C1 segment of cervical spinal cord (tissue), 14 donors: Measurements from ENCODE around the gene PGAM2.
A peak's percentile ranks its signal among the peaks of the same experiment; 100 is the strongest.

Experiments used
- DNase-seq, 14 donors: peaks; one replicate each; lab custom pipeline; 2025; lab: John Stamatoyannopoulos, UW

PGAM2 gene

DNA sequence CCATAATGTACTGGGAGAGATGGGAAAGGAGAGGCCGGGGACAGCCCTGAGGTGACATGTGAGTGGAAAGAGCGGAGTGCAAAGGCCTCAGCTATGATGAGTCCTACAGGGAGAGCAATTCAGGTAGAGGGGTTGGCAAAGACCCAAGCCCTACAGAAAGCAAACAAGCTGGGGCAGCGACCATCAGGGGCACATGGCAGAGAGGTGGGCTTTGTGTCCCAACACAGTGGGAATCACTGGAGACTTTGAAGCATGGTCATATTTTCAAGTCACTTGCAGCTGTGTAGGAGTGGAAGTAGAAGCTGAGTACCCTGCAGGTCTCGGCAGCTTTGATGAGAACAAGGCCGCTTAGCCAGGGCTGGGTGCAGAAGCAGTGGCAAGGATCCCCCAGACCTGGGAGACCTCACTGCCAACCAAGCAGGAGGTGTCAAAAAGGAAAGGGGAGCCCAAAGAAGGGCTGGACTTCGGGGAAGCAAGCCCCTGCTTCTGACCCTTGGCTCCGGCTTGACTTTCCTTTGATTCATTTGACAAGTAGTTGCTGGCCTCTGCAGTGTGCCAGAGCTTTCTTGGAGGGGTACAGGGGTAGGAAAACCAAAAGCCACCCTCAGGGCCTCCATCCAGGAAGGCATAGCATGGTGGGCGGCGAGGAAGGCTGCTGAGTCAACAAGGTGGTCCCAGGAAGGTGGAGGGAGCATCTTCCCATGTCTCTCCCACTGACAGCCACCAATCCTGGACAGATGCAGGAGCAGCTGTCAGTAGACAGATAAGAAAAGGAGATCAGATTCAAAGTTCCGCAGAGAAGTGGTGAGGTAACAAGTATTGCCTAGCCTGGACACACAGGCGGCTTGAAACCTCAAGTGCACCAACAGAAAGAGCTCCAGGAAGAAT is 1.9 kb upstream of the PGAM2 start:
- DNase-seq, result no peak

DNA sequence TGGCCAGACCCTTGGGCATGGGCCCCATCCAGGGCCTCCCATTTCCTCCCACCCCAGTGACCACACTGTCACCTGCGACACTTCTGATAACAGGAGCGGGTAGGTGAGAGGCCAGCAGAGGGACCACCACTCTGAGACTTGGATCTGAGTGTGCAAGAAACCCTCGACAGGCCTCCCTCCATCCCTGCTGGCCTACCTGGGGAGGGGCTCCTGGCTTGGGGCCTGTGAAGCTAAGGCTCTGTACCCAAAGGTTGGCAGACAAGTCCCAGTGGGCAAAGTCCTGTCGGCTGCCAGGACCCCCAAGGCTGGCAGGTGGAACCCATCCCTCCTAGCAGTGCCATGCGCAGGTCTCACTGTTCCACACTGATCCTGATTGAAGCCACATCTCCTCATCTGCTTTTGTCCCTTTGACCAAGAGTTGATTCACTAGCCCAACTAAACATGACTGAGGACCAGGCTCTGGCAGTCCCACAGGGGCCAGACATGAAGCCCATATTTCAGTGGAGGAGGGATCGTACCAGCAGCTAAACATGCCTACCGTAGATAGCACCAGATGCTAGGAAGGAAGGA is 1.2 kb upstream of the PGAM2 start:
- no peak for DNase-seq

DNA sequence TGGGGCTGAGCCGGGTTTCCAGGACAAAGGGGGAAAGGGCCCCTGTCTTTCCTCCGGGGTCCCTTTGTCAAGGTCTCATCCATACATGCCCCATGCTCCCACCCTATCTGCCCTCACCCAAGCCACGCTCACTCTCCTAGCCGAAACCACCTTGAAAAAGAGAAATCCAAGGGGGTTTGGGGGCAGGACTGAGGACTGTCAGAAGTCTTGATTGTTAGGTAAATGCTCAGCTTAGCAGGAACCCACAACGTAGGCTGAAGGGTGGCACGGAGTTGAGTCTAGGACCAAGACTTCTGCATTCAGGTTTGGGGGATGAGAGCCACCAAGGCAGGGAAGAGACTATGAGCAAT is 719 bp upstream of the PGAM2 start:
- no peak for DNase-seq

- no peak for DNase-seq
Measured at GRCh38 chr7:44064791-44065430, 456 bp downstream of the PGAM2 start.

- peak in 1 of 14 donors; percentile 55 for DNase-seq
Measured at GRCh38 chr7:44063894-44064651, 1.3 kb downstream of the PGAM2 start.

- DNase-seq, result no peak
Measured at GRCh38 chr7:44063547-44063893, 1.8 kb downstream of the PGAM2 start.

- no peak for DNase-seq
Measured at GRCh38 chr7:44062903-44063295, 2.5 kb downstream of the PGAM2 start.

- DNase-seq, result no peak
Measured at GRCh38 chr7:44062180-44062902, 3.0 kb downstream of the PGAM2 start.

GRCh38 chr7:44061645-44062179 is 3.7 kb downstream of the PGAM2 start:
- no peak for DNase-seq

DNA sequence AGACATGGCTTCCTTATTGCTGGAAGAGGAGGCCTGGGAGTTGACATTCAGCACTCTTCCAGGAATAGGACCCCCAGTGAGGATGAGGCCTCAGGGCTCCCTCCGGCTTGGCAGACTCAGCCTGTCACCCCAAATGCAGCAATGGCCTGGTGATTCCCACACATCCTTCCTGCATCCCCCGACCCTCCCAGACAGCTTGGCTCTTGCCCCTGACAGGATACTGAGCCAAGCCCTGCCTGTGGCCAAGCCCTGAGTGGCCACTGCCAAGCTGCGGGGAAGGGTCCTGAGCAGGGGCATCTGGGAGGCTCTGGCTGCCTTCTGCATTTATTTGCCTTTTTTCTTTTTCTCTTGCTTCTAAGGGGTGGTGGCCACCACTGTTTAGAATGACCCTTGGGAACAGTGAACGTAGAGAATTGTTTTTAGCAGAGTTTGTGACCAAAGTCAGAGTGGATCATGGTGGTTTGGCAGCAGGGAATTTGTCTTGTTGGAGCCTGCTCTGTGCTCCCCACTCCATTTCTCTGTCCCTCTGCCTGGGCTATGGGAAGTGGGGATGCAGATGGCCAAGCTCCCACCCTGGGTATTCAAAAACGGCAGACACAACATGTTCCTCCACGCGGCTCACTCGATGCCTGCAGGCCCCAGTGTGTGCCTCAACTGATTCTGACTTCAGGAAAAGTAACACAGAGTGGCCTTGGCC is 4.3 kb downstream of the PGAM2 start:
- DNase-seq, result no peak

DNA sequence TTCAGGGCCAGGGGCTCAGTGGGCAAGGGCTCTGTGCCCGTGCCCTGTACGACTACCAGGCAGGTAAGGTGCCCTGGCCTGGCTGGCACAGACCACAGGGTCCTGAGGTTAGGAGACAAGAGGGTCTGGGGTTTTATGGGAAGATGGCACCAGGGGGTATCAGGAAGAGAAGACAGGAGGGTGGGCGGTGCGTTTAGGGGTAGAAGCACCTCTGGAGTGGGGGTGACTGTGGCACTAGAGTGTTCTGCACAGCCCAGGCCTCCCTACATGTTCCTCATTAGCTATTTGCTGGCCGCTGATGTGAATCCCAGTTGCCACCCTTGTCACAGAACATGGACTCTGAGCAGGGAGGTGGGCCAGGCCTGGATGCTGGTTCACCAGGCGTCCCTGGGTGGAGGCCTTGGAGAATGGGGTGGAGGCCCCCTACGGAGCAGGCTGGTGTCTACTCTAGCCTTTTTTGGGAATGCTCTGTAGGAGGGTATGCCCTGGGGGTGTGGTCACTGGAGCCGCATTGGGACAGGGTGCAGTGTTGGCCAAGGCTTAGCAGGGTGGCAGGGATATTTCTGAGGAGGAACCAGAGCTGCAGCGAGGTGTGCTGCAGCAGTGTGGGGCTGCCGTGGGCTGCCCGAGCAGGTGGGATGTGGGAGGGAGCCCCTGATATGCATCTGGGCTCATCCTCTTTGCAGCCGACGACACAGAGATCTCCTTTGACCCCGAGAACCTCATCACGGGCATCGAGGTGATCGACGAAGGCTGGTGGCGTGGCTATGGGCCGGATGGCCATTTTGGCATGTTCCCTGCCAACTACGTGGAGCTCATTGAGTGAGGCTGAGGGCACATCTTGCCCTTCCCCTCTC is 5.0 kb downstream of the PGAM2 start:
- DNase-seq, result no peak

DNA sequence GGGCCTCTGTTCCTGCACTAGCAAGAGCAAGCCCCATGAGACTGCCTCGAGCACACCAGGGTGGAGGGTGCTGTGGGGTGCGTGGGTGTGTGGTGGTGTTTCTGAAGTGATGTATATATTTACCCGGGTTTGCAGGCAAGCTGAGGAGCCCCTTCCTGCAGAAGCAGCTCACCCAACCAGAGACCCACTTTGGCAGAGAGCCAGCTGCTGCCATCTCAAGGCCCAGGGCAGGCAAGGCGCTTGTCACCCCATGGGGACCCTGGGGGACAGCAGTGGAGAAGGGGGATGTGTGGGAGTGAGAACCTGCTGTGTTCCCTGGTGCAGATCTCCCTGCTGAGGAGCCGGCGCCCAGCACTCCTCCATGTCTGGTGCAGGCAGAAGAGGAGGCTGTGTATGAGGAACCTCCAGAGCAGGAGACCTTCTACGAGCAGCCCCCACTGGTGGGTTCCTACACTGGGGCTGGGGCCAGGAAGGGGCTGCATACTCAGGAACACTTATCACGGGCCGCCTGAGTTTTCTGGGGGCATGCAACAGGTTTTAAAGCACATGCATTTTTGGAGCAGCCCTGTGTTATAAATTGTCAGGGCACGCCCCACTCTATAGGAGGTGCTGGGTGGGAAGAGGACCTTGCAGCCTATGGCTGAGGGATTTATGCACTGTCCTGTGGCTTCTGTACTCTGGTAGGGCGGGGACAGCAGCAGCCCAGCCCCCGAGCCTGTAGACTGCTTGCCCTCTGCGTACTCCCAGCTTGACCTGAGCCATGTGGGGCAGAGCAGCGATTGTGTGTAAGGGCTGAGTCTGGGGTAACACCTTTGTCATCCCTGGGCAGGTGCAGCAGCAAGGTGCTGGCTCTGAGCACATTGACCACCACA is 5.9 kb downstream of the PGAM2 start:
- no peak for DNase-seq

GRCh38 chr7:44058759-44059218 is 6.6 kb downstream of the PGAM2 start:
- DNase-seq, result no peak

DNA sequence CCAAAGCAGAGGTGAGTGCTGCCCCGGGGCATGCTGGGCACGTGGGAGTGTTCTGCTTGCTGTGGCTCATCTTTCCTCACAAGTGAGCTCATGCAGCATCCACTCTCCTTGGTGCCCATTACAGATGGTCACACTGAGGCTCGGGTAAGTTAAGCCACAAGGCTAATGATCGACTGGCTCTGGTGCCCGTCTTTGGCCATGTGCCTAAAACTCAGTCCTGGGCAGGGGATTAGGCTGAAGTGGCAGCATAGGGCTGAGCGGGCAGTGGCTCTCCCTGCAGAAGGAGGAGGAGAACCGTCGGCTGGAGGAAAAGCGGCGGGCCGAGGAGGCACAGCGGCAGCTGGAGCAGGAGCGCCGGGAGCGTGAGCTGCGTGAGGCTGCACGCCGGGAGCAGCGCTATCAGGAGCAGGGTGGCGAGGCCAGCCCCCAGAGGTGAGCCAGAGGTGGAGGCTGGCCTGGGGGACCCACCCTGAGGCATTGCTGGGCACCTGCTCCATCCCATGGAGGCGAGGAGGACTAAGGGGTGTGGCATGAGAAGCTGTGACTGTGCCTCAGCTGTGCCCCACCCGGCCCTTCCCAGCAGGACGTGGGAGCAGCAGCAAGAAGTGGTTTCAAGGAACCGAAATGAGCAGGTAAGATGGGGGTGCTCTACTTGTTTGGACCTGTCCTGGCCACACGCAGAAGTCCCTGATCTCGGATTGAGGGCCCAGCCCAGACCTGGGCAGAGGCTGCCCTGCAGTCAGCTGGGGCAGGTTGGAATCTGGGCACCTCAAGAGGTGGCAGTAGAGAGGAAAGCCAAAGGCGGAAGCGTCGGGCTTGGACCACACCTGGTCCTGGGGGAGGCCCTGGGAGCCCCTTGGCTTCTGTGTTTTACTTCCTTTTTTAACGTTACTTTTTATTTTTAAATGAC is 7.3 kb downstream of the PGAM2 start:
- DNase-seq, result no peak

- DNase-seq, result no peak
Measured at GRCh38 chr7:44057181-44057848, 8.1 kb downstream of the PGAM2 start.

GRCh38 chr7:44056681-44057080 is 8.7 kb downstream of the PGAM2 start:
- no peak for DNase-seq

DNA sequence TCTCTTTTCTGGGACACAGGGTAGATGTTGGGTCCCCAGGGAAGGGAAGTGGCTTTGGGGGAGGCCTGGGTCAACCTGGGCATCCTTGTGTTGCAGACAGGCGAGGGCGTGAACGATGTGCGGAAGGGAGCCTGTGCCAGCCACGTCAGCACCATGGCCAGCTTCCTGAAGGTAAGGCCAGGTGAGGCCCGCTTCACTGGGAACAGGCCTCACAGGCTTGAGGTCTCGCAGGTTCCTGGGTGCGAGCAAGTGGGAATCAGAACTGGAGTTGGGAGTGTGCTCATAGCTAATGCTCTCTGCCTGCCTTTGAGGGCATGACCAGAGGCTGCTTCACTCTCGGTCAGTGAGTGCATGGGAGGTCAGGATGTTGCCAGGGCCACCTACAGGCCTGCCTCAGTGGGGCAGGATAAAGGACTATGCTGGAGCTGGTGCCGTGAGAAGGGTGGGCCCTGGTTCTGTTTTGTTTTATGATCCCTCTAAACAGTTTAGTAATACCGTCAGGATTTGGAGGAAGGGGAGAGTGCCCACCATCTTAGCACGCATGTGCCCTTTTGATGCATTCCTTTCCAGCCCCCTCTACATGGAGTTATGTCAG is 12.5 kb downstream of the PGAM2 start:
- DNase-seq, result no peak
